ENCODE measurements around the gene NPR2.

NPR2 gene

DNA sequence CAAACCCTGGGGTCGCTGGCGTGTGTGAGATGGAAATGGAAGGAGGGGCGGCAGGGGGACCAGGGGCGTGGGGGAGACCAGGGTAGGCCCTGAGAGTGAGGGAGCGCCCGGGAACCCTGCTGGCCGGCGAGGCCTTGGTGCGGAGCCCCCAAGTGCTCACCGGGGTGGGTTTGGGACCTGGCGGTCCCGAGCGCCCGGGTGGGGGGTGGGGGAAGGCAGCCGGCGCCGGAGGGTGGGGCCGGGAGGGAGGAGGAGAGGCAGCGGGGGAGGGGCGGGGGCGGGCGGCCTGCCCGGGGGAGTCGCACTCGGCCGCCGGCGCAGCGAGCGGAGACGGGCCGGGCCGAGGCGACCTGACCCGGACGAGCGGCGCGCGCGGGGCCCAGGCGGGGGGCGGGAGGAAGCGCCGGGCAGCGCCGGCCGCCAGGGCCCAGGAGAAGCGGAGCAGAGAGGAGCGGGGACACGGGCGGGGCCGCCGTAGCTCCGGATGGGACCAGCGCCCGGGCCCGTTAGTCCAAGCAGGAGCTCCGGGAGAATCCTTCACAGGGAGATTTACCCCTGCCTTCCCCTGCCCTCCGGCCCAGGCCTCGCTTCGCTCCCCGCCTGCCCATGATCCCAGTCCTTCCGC, at the start of gene NPR2:
TSS of gene NPR2 (plus strand) at position 295 of the 625 bp plus-strand sequence. CDS start 818 bp downstream, outside the sequence.
- DNase-seq = no peak

GRCh38 chr9:35741740-35742139, 49.7 kb upstream of the NPR2 start:
- no peak for DNase-seq

GRCh38 chr9:35743452-35743851, 47.9 kb upstream of the NPR2 start:
- no peak for DNase-seq

- DNase-seq = no peak
Observed at GRCh38 chr9:35743880-35744518, 47.4 kb upstream of the NPR2 start.

GRCh38 chr9:35745569-35745968, 45.8 kb upstream of the NPR2 start:
- DNase-seq = no peak

GRCh38 chr9:35746583-35746982, 44.8 kb upstream of the NPR2 start:
- no peak for DNase-seq

DNA sequence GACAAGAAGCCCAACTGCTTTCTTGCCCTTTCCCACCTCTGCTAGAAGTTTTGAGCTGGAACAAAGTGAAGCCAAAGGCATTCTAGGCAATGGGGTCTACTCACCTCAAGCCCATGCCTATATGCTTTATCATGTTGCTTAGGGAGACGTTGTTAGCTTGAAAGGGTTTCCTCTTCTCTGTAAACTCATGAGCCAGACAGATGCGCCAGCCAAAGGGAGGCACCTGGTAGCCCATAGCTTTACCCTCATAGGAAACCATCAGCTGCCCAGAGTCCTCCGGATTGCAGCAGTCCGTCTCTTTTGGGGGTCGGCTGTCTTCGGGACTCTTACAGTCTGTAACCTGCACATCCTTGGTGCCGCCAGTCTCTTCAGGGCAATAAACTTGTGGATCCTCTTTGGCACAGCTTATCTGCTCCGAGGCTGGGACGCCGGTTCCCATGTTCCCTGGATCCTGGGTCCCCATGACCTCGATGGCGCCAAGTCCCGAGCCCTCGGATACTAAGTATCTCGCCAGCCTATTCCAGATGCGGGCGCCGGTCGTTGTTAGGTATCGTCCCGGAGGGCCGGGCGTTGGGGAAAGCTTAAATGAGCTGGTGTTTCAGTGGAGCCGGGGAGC, 43.0 kb upstream of the NPR2 start:
- no peak for DNase-seq

GRCh38 chr9:35748858-35749514, 42.4 kb upstream of the NPR2 start, which contains the start of the genes GBA2 and RGP1:
GBA2 (minus strand) TSS chr9:35749228; CDS start chr9:35748704, 524 bp downstream.
RGP1 (plus strand) TSS chr9:35749287; CDS start chr9:35749756, 469 bp downstream.
- DNase-seq = peak; percentile 74 to 81

- DNase-seq = peak; percentile 41 to 60
Observed at GRCh38 chr9:35749515-35750255, 41.7 kb upstream of the NPR2 start.

GRCh38 chr9:35750256-35750531, 41.2 kb upstream of the NPR2 start:
- no peak for DNase-seq

DNA sequence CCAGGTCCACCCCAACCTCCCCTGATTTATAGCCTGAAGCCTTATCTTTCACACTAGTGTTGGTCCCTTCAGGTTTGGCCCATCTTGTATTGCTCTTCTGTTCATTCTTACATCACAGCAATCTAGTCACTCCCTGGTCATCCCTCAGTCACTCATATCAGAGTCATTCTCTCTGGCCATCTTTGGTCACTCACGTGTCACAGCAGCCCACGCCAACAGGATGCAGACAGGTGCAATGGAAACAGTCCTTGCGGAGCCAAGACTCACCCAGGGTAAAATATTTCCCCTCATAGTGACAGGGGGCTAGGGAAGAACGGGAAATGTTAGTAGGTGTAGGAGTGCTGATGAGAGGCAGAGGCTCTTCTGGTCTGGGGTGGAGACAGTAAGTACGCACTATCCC, 37.9 kb upstream of the NPR2 start:
- DNase-seq = no peak

- DNase-seq = no peak
Observed at GRCh38 chr9:35754264-35754663, 37.1 kb upstream of the NPR2 start, which contains the start of gene MSMP. MSMP (minus strand) TSS chr9:35754276; CDS start chr9:35754129, 147 bp downstream.

GRCh38 chr9:35755071-35755470, 36.3 kb upstream of the NPR2 start:
- DNase-seq = no peak

- peak; percentile 87 to 90 for DNase-seq
Observed at GRCh38 chr9:35756275-35757225, 34.8 kb upstream of the NPR2 start.

DNA sequence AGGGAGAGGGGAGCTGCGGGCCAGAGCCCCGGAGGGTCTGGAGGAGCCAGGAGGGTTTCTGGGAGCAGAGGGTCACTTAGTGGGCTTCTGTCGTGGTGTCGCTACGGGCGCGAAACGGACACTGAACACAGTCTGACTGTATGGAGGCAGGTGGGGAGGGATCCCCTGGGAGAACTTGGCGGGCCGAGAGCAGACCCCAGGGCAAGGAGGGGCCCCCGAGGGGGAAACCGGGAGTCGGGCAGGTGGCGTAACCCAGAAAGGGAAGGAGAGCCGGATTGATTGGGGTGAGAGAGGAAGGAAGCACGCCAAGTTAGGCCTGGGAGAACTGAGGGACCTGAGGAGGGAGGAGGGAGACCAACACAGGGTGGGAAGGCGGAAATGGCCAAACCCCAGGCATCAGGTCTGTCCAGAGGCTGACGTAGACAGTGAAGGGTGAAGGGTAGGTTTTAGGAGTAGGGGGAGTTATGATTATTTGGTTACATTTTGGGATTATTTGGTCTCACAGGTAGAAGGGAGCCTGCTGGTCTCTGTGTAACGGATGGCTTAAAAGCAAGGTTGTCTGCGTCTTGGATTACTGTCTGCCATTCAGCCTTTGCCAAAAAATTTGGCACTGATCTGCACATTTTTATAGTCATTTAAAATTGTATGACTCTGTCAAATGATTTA, 34.0 kb upstream of the NPR2 start:
- peak; percentile 59 to 65 for DNase-seq

GRCh38 chr9:35757892-35758275, 33.5 kb upstream of the NPR2 start:
- DNase-seq = no peak

DNA sequence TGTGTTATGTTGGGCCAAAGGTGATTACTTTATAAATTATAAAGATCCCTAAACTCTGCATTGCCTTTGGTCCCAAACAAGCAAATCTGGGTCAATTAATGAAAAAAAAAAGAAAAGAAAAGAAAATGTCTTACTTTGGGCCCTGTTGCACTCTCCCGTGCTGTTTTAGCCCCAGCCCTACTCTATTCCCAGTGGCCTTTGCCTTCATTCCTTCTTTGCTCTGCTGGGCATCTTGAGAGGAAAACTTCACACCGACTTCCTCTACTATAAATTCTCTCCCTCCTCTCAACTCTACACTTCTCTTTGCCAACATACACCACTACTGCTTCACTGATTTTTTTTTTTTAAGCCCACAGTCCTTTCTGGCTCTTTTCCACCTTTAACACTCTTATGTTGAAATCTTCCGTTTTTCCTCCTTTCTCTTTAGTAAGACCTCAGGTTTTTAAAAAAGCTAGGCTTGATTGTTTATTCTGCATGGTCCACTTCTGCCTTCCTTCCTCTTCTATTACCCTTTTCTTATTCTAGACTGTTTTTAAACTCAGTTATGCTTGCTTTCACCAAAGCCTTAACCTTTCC, 32.8 kb upstream of the NPR2 start:
- no peak for DNase-seq

- no peak for DNase-seq
Observed at GRCh38 chr9:35759795-35760194, 31.6 kb upstream of the NPR2 start.

DNA sequence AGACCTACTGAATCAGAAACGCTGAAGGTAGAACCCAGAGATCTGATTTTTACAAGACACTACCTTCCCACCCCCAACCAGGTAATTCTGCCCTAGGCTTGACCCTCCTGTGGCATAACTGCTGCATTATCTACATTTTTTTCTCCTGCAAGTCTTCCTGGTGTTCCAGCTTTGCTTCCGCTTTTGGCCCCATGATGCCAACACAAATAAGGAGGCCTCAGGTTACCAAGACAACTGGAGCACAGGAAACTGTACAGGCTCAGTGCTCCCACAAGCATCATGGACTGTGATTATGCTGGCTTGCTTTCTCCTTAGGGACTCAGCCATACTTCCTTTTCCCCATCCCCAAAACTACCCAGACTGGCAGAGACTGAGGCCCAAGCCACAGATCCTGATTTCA, 30.7 kb upstream of the NPR2 start:
- DNase-seq = no peak

- DNase-seq = no peak
Observed at GRCh38 chr9:35763181-35763580, 28.2 kb upstream of the NPR2 start.

GRCh38 chr9:35763803-35764202, 27.6 kb upstream of the NPR2 start:
- no peak for DNase-seq
